Measurements from ENCODE around the gene VWA5B2. TPM values are rescaled to one million over a fixed set of nuclear protein-coding genes. Genes with fewer than 3 reads are reported as not detected.
A peak's percentile ranks its signal among the peaks of the same experiment; 100 is the strongest.

VWA5B2 gene
- total RNA-seq, 4 donors from 2014 or later, result 0.21 to 1.8 (median 0.22) TPM; not detected in 1

DNA sequence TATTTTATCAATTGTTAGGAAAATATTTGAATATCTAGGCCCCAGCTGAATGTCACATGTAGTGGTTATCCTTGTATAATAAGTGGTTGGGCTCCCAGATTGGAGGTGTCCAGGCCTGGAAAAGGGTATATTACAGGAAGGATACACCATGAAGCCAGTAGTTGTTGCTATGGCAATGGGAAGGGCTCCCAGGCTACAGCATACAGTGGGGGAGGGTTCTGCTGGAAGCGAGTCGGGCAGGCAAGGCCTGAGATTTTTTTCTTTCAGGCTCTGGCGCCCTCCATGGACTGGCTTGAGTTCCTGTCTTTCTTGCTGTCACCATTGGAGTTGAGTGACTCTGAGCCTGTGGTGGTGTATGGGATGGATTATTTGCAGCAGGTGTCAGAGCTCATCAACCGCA is 55.3 kb downstream of the VWA5B2 start:
- 14 to 17% methylated on average over 4 of the region's 4 CpGs for WGBS, 2 donors
- no peak for DNase-seq (ENCODE audit: low spot score in 2 of 2)
- Histone ChIP-seq H3K27me3 (peaks cover 0 to 42% of the 10 kb centered on the region in 2 donors), H3K9me3 (no peaks in the 10 kb centered on the region), H3K36me3 (no peaks in the 10 kb centered on the region), H3K4me3 (no peak overlapping the region), H3K4me1 (peaks cover 0 to 4% (median 0%) of the 10 kb centered on the region in 4 donors), H3K27ac (no peak overlapping the region)
- TF ChIP-seq, protein P1, sequence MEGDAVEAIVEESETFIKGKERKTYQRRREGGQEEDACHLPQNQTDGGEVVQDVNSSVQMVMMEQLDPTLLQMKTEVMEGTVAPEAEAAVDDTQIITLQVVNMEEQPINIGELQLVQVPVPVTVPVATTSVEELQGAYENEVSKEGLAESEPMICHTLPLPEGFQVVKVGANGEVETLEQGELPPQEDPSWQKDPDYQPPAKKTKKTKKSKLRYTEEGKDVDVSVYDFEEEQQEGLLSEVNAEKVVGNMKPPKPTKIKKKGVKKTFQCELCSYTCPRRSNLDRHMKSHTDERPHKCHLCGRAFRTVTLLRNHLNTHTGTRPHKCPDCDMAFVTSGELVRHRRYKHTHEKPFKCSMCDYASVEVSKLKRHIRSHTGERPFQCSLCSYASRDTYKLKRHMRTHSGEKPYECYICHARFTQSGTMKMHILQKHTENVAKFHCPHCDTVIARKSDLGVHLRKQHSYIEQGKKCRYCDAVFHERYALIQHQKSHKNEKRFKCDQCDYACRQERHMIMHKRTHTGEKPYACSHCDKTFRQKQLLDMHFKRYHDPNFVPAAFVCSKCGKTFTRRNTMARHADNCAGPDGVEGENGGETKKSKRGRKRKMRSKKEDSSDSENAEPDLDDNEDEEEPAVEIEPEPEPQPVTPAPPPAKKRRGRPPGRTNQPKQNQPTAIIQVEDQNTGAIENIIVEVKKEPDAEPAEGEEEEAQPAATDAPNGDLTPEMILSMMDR (IDR thresholded peaks at IDR 0.05), result no peak

DNA sequence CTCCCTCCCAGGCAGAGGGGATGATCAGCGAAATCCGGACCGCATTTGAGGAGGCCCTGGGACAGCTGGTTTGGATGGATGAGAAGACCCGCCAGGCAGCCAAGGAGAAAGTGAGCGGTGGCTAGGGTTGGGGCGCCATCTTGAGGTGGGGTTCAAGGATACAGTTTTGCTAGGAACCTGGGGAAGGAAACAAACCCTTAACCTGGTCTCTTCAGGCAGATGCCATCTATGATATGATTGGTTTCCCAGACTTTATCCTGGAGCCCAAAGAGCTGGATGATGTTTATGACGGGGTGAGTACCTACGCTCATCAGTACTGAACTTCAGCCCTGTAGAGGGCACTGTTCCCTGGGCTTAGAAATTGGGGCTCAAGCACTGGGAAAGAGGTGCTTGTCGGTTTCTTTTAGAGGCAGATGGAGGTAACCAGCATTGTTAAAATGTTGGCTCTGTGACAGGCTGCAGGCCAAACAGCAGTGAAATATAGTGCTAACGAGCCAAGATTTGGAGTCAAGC is 60.1 kb downstream of the VWA5B2 start:
- DNase-seq (ENCODE audit: low spot score in 2 of 2), result peak in 1 of 2 donors; percentile 37
- H3K4me1 ChIP-seq, result peaks cover 0 to 4% (median 0%) of the 10 kb centered on the region in 4 donors
- H3K27me3 ChIP-seq, result peaks cover 0 to 48% of the 10 kb centered on the region in 2 donors
- no peak overlapping the region for H3K4me3 ChIP-seq
- 8 to 10% methylated on average over 10 of the region's 10 CpGs for WGBS, 2 donors
- H3K36me3 ChIP-seq, result no peaks in the 10 kb centered on the region
- H3K9me3 ChIP-seq, result no peaks in the 10 kb centered on the region
- TF ChIP-seq, protein P1 (IDR thresholded peaks at IDR 0.05), result peak in 4 of 5 experiments; percentile 33 to 56 (median 39)
- no peak for TF ChIP-seq EP300 (IDR thresholded peaks at IDR 0.05)
- H3K27ac ChIP-seq, result no peak overlapping the region

DNA sequence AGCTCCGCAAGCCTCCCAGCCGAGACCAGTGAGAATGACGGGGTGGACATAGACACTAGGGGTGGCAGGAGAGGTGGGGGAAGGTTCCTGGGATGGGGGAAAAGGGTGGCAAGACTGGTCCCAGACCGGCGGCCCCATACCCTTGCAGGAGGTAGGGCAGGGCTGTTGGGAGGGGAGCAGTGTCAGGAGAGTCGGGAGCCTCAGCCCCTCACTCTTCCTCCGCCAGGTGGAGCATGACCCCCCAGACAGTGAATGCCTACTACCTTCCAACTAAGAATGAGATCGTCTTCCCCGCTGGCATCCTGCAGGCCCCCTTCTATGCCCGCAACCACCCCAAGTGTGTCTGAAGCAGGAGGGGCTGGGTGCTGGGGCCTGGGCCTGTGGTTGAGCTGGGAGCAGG is 60.9 kb downstream of the VWA5B2 start:
- peaks cover 0 to 4% (median 0%) of the 10 kb centered on the region in 4 donors for H3K4me1 ChIP-seq
- 84 to 93% methylated on average over 10 of the region's 10 CpGs for WGBS, 2 donors
- H3K4me3 ChIP-seq, result no peak overlapping the region
- no peak overlapping the region for H3K27ac ChIP-seq
- H3K27me3 ChIP-seq, result peaks cover 0 to 41% of the 10 kb centered on the region in 2 donors
- no peaks in the 10 kb centered on the region for H3K36me3 ChIP-seq
- H3K9me3 ChIP-seq, result no peaks in the 10 kb centered on the region
- TF ChIP-seq EP300 (IDR thresholded peaks at IDR 0.05) (no peak), POLR2A (IDR thresholded peaks at IDR 0.05) (no peak)
- TF ChIP-seq, protein P1 (IDR thresholded peaks at IDR 0.05), result no peak
- no peak for DNase-seq (ENCODE audit: low spot score in 2 of 2)

DNA sequence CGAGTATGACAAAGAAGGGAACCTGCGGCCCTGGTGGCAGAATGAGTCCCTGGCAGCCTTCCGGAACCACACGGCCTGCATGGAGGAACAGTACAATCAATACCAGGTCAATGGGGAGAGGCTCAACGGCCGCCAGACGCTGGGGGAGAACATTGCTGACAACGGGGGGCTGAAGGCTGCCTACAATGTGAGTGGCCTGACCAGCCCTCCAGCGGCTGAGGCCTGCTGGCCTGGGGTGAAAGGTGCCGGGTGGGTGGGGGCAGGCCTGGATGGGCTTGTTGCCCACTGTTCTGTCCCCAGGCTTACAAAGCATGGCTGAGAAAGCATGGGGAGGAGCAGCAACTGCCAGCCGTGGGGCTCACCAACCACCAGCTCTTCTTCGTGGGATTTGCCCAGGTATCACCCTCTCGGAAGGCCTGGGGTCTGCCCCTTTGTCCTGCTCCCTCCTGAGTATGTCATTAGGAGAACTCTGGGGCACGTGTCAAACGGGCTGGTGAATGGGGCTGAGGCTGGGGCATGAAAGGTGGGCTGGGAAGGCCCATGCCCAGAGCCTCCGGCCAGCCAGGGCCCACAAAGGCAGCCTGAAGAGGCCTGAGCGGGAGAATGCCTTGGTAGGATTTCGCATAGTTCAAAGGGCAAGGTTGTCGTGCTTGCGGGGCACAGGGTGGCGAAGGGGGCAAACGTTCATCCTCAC is 61.8 kb downstream of the VWA5B2 start:
- Histone ChIP-seq H3K27ac (no peak overlapping the region), H3K4me3 (no peak overlapping the region), H3K27me3 (peaks cover 0 to 32% of the 10 kb centered on the region in 2 donors), H3K9me3 (no peaks in the 10 kb centered on the region), H3K4me1 (peaks cover 0 to 4% (median 0%) of the 10 kb centered on the region in 4 donors), H3K36me3 (no peaks in the 10 kb centered on the region)
- 84 to 88% methylated on average over 14 to 21 of the region's 22 CpGs for WGBS, 2 donors
- DNase-seq (ENCODE audit: low spot score in 2 of 2), result no peak
- TF ChIP-seq EP300 (IDR thresholded peaks at IDR 0.05), result no peak
- no peak for TF ChIP-seq POLR2A (IDR thresholded peaks at IDR 0.05)
- TF ChIP-seq, protein P1 (IDR thresholded peaks at IDR 0.05), result no peak

Small RNA genes within 50 kb of the gene (small RNA-seq; reads per million reads assigned to genes)
- gene MIR1224, result 0.47 reads per million

Other genes starting within 250 kb of the VWA5B2 start
- 10 to 100 TPM; 34.9 to 61.2 (median 45.0) TPM for gene ABCC5, start 211.7 kb upstream of the VWA5B2 start, total RNA-seq
- not detected for gene HTR3D, start 197.8 kb upstream of the VWA5B2 start, total RNA-seq
- not detected for gene HTR3C, start 176.5 kb upstream of the VWA5B2 start, total RNA-seq
- not detected for gene HTR3E, start 132.5 kb upstream of the VWA5B2 start, total RNA-seq
- 10 to 100 TPM; 28.8 to 51.0 (median 36.5) TPM for gene EIF2B5, start 94.2 kb upstream of the VWA5B2 start, total RNA-seq
- gene DVL3, start 74.2 kb upstream of the VWA5B2 start, total RNA-seq, result 10 to 100 TPM; 45.2 to 86.5 (median 66.1) TPM
- gene AP2M1, start 54.7 kb upstream of the VWA5B2 start, total RNA-seq, result 100 to 1,000 TPM; 182 to 212 (median 199) TPM
- 10 to 100 TPM; 51.6 to 96.9 (median 64.0) TPM for gene ABCF3, start 43.4 kb upstream of the VWA5B2 start, total RNA-seq
- gene ALG3, start 19.4 kb downstream of the VWA5B2 start, total RNA-seq, result 10 to 100 TPM; 38.9 to 79.5 (median 58.7) TPM
- gene EEF1AKMT4, start 20.1 kb downstream of the VWA5B2 start, total RNA-seq, result 1 to 10 TPM in 3 of 4 donors, under 1 TPM in 1; 0.98 to 4.8 (median 2.5) TPM
- not detected for gene CAMK2N2, start 32.0 kb downstream of the VWA5B2 start, total RNA-seq
- gene ECE2, start 46.4 kb downstream of the VWA5B2 start, total RNA-seq, result not detected
- 100 to 1,000 TPM; 122 to 226 (median 152) TPM for gene PSMD2, start 69.7 kb downstream of the VWA5B2 start, total RNA-seq
- 100 to 1,000 TPM; 173 to 248 (median 192) TPM for gene EIF4G1, start 85.0 kb downstream of the VWA5B2 start, total RNA-seq
- gene FAM131A, start 108.0 kb downstream of the VWA5B2 start, total RNA-seq, result 10 to 100 TPM; 35.0 to 45.3 (median 39.6) TPM
- 10 to 100 TPM; 51.3 to 86.3 (median 54.9) TPM for gene CLCN2, start 132.0 kb downstream of the VWA5B2 start, total RNA-seq
- gene POLR2H, start 132.1 kb downstream of the VWA5B2 start, total RNA-seq, result 100 to 1,000 TPM in 1 of 4 donors, 10 to 100 TPM in 3; 65.1 to 181 (median 95.3) TPM
- under 1 TPM in 3 of 4 donors, not detected in 1; 0.20 to 0.84 (median 0.44) TPM for gene THPO, start 148.6 kb downstream of the VWA5B2 start, total RNA-seq
- gene CHRD, start 150.5 kb downstream of the VWA5B2 start, total RNA-seq, result 10 to 100 TPM; 29.1 to 44.6 (median 34.3) TPM

Measured in tibial nerve (tissue), 4 donors.